HepG2 (cell line): Measurements from ENCODE around the gene WDCP. TPM values are rescaled to one million over a fixed set of nuclear protein-coding genes. Genes with fewer than 3 reads are reported as not detected.

Experiments
- AGO1 ChIP-seq: fragments of 200-400 bp; formaldehyde crosslinking; IDR thresholded peaks from 2 replicates; pipeline ENCODE4 v1.6.1; 2017; ENCODE audit warnings: mild to moderate bottlenecking, low read depth, low read length, moderate library complexity; ENCODE audit not compliant: poor library complexity, severe bottlenecking
- BRF2 ChIP-seq: sonication (generic); formaldehyde crosslinking; IDR thresholded peaks from 2 replicates; pipeline ENCODE4 v1.8.1; 2022; ENCODE audit warnings: mild to moderate bottlenecking, missing genetic modification reagents
- ESRRA ChIP-seq: sonication (generic); formaldehyde crosslinking; IDR thresholded peaks from 2 replicates; pipeline ENCODE4 v1.5.1; 2020; ENCODE audit warnings: mild to moderate bottlenecking, low read depth, missing genetic modification reagents
- FOXO4 ChIP-seq: sonication (generic); formaldehyde crosslinking; conservative IDR thresholded peaks from 2 replicates; pipeline ENCODE4 v1.8.1; 2023; ENCODE audit warnings: missing genetic modification reagents
- HIVEP1 ChIP-seq: sonication (generic); formaldehyde crosslinking; IDR thresholded peaks from 2 replicates; pipeline ENCODE4 v1.4.0; 2020; ENCODE audit warnings: mild to moderate bottlenecking, missing genetic modification reagents
- MTERF4 ChIP-seq: sonication (generic); formaldehyde crosslinking; IDR thresholded peaks from 2 replicates; pipeline ENCODE4 v1.8.0; 2023; ENCODE audit warnings: mild to moderate bottlenecking, missing genetic modification reagents
- NFIC ChIP-seq: IDR thresholded peaks from 2 replicates; pipeline ENCODE4 v1.6.1; 2012; ENCODE audit warnings: mild to moderate bottlenecking, low read length, inconsistent platforms
- SNAPC4 ChIP-seq: sonication (generic); formaldehyde crosslinking; IDR thresholded peaks from 2 replicates; pipeline ENCODE4 v1.4.0; 2020; ENCODE audit warnings: mild to moderate bottlenecking, missing genetic modification reagents
- TERF1 ChIP-seq: sonication (generic); formaldehyde crosslinking; IDR thresholded peaks from 2 replicates; pipeline ENCODE4 v1.8.0; 2022; ENCODE audit warnings: mild to moderate bottlenecking, missing genetic modification reagents, moderate library complexity
- ZNF232 ChIP-seq: sonication (generic); formaldehyde crosslinking; IDR thresholded peaks from 2 replicates; pipeline ENCODE4 v1.4.0; 2020; ENCODE audit warnings: missing genetic modification reagents, borderline replicate concordance
- ZNF260 ChIP-seq: sonication (generic); formaldehyde crosslinking; IDR thresholded peaks from 2 replicates; pipeline ENCODE4 v1.4.0; 2020; ENCODE audit warnings: missing genetic modification reagents, low read depth, mild to moderate bottlenecking, borderline replicate concordance
- ZNF362 ChIP-seq: sonication (generic); formaldehyde crosslinking; IDR thresholded peaks from 2 replicates; pipeline ENCODE4 v1.4.0; 2020; ENCODE audit warnings: missing genetic modification reagents, mild to moderate bottlenecking, borderline replicate concordance
- ZNF546 ChIP-seq: sonication (generic); formaldehyde crosslinking; conservative IDR thresholded peaks from 2 replicates; pipeline ENCODE4 v1.8.1; 2023; ENCODE audit warnings: mild to moderate bottlenecking, missing genetic modification reagents
- ZNF703 ChIP-seq: sonication (generic); formaldehyde crosslinking; IDR thresholded peaks from 2 replicates; pipeline ENCODE4 v1.5.1; 2020; ENCODE audit warnings: missing genetic modification reagents, mild to moderate bottlenecking, moderate library complexity, borderline replicate concordance
- polyA plus RNA-seq, 8 experiments: library from polyadenylated mRNA; depleted of rRNA in 3 of 8; stranded (reverse) in 7 of 8; unstranded in 1 of 8; fragments of >200 nt; fragmentation: Illumina TruSeq in 4 of 8; extraction: Trizol in 4 of 8; gene quantifications; 2 replicates each; pipeline versions ENCODE4 v1.2.1 to v1.2.3, GENCODE V29; 2011 to 2016; ENCODE audit warnings: low read depth in 4 of 8, missing spikeins in 1 of 8, mixed read lengths in 1 of 8; ENCODE audit not compliant: insufficient read depth in 1 of 8
- total RNA-seq, 5 experiments: library from RNA; depleted of rRNA; stranded (reverse); fragments of >200 nt; fragmentation: Illumina TruSeq; extraction: Trizol; gene quantifications; 2 replicates each; pipeline ENCODE4 v1.2.3, GENCODE V29; 2016; ENCODE audit warnings: low read depth in 1 of 5

Gene WDCP
- total and polyA plus RNA-seq, 2 of the 13 experiments (the other 11 are each of a cell fraction or from before 2014, with no cell fraction given), result 17.4 to 22.6 TPM

- TF ChIP-seq ZNF232 (peak; percentile 51; the same call in 1 of the 2 replicates), ZNF703 (CRISPR knock-in tag) (no peak; the same call in 1 of the 2 replicates), NFIC (0 out of 2 replicates have a peak, but pooled peaks have one; percentile 14), SNAPC4 (CRISPR knock-in tag) (no peak), ZNF362 (CRISPR knock-in tag) (no peak), HIVEP1 (CRISPR knock-in tag) (peak; percentile 34; the same call in 1 of the 2 replicates), AGO1 (peak; percentile 71), TERF1 (CRISPR knock-in tag) (no peak; the same call in 1 of the 2 replicates), ZNF546 (no peak; the same call in none of the 2 replicates), FOXO4 (no peak), MTERF4 (CRISPR knock-in tag) (0 out of 2 replicates have a peak, but pooled peaks have one; percentile 63), ESRRA (CRISPR knock-in tag) (no peak; the same call in 1 of the 2 replicates), BRF2 (CRISPR knock-in tag) (peak; percentile 98), ZNF260 (CRISPR knock-in tag) (0 out of 2 replicates have a peak, but pooled peaks have one; percentile 15)
Observed at GRCh38 chr2:24084386-24085199, 37.4 kb upstream of the WDCP start, which contains the start of gene TP53I3 (continued).
